Heart right ventricle (tissue), 16 donors: ENCODE measurements around the gene BUD31. TPM values are rescaled to one million over a fixed set of nuclear protein-coding genes. Genes with fewer than 3 reads are reported as not detected.
A peak's percentile ranks its signal among the peaks of the same experiment; 100 is the strongest.
"Not testable (repeated sequence)": the region's sequence is repeated elsewhere in the genome, so short reads cannot be mapped to it uniquely, and the experiment has no call there.

Source experiments
- ATAC-seq, 8 donors: fragments of 200-7000 bp; cut with Tn5 transposase; one replicate each; pipeline ENCODE4 v1.9.1; 2020; ENCODE audit warnings: mild to moderate bottlenecking in 8 of 8, moderate library complexity in 8 of 8, moderate number of reproducible peaks in 1 of 8
- DNase-seq, 2 donors: peaks; one replicate each; pipeline ENCODE4 v3.0.0-alpha.2; 2020
- H3K27ac ChIP-seq, 10 donors: fragments of 200-600 bp; sonication (generic) in 2 of 10; one replicate each; pipeline versions ENCODE4 v1.5.0 to v1.8.0; 2020 to 2022; ENCODE audit warnings: mild to moderate bottlenecking in 3 of 10
- H3K27me3 ChIP-seq, 7 donors: fragments of 200-600 bp; one replicate each; pipeline ENCODE4 v1.8.0; 2021 to 2022; ENCODE audit warnings: mild to moderate bottlenecking in 2 of 7
- H3K36me3 ChIP-seq, 9 donors: fragments of 200-600 bp; sonication (generic) in 1 of 9; one replicate each; pipeline versions ENCODE4 v1.5.0 to v1.8.0; 2020 to 2022; ENCODE audit warnings: mild to moderate bottlenecking in 2 of 9
- H3K4me1 ChIP-seq, 9 donors: fragments of 200-600 bp; sonication (generic) in 1 of 9; one replicate each; pipeline versions ENCODE4 v1.5.0 to v1.8.0; 2020 to 2022; ENCODE audit warnings: mild to moderate bottlenecking in 4 of 9
- H3K4me3 ChIP-seq, 10 donors: fragments of 200-600 bp; sonication (generic) in 2 of 10; one replicate each; pipeline versions ENCODE4 v1.5.0 to v1.8.0; 2020 to 2022; ENCODE audit warnings: mild to moderate bottlenecking in 7 of 10, moderate library complexity in 2 of 10
- H3K9me3 ChIP-seq, 11 donors: fragments of 200-600 bp in 10 of 11; sonication (generic) in 2 of 11; one replicate each; pipeline versions ENCODE4 v1.5.0 to v1.8.0; 2013 to 2022; ENCODE audit warnings: mild to moderate bottlenecking in 2 of 11, control low read depth in 1 of 11, moderate library complexity in 1 of 11
- CTCF ChIP-seq, 9 donors: fragments of 200-600 bp; sonication (generic) in 2 of 9; IDR thresholded peaks; one replicate each; pipeline versions ENCODE4 v1.5.0 to v1.8.0; 2021 to 2022; ENCODE audit warnings: antibody characterized with exemption in 9 of 9, mild to moderate bottlenecking in 5 of 9, moderate library complexity in 1 of 9
- WGBS, 2 donors: extraction: QIAGEN DNeasy Blood & Tissue Kit; methylation state at CpG; one replicate each; pipeline ENCODE4 v1.1.7; 2013; ENCODE audit warnings: inconsistent platforms in 1 of 2; 5-methylcytosine and 5-hydroxymethylcytosine counted together
- intact Hi-C, 10 donors: fragments of 100-400 bp; cut with DNase I; formaldehyde crosslinking; loops; one replicate each; pipeline versions ENCODE4 v1.11.1 to v1.14.2; 2022
- polyA plus RNA-seq, 2 donors: library from polyadenylated mRNA; stranded (reverse); fragments of 200-250 nt; gene quantifications; one replicate each; pipeline ENCODE4 v1.2.3, GENCODE V29; 2013
- total RNA-seq, 10 donors: library from RNA; stranded (reverse); fragmentation: NEBNext Ultra II Directional in 3 of 10; extraction: Animal tissue kit (Norgen Biotek cat#: 25700) in 3 of 10; gene quantifications; one replicate each; pipeline versions ENCODE4 v1.2.1 to v1.2.4, GENCODE V29; 2021 to 2023
- donor health status: Arrhythmogenic right ventricular cardiomyopathy.
- donor health status: ischemic (EF 13 %, LVEDD 7.1; RV severe dilation, severe dysfunction).
- donor health status: healthy with polysubstance abuse.
- donor health status: DM: no; HTN: yes; CAD: no.
- donor health status: DM: no; HTN: no; CAD: no.
- donor health status: ischemic (EF 25% LVEDD 6.9; RV normal size, moderate dysfunction).
- donor health status: ischemic (EF 25% LVEDD 5.7; RV mildly dilated, moderate dysfunction).
- donor health status: healthy.
- donor health status: DM: yes; HTN: yes; CAD: no.
- donor health status: Ischemic cardiomyopathy.
- donor health status: ischemic (EF 35%, LVEDD 5.7; RV mildly dilated, moderate dysfunction).
- donor health status: nonischemic (EF 11% LVEDD 7.7; RV severe dilation, severe dysfunction).
- donor health status: DM: yes; HTN: yes; CAD: no.
- donor health status: PGD.
- donor health status: ischemic (EF 29% LVEDD 5.4; RV normal size, mild dysfunction).
- donor health status: nonischemic (EF 23%, LVEDD 6.1; RV moderate dilation, normal function).

The BUD31 gene
- total and polyA plus RNA-seq, 12 donors = 28.3 to 116 (median 43.4) TPM

GRCh38 chr7:99375070-99375807, 33.5 kb upstream of the BUD31 start:
- TF ChIP-seq CTCF (IDR thresholded peaks at IDR 0.05) = no peak
- peak; percentile 70 to 82 (median 76) for ATAC-seq
- Histone ChIP-seq H3K36me3 (peaks cover 0 to 31% (median 0%) of the 10 kb centered on the region in 9 donors), H3K27ac (peak overlapping the region; percentile 91 to 98 (median 97)), H3K4me3 (peak overlapping the region; percentile 75 to 97 (median 90)), H3K9me3 (no peaks in the 10 kb centered on the region), H3K27me3 (no peaks in the 10 kb centered on the region), H3K4me1 (peaks cover 5 to 66% (median 42%) of the 10 kb centered on the region in 9 donors)
- intact Hi-C loops = loop anchor here in 2 of 10 donors (2.0 to 10.0 kb wide), 2 partner anchors 34 to 130 kb away; partner anchors contain the start of genes BUD31 (in 1 of the 2), PDAP1 (in 1 of the 2), ZKSCAN5 (in 1 of the 2) and ZNF394 (in 1 of the 2)
- DNase-seq = peak; percentile 81 to 87
- 5 to 6% methylated on average over 42 to 58 of the region's 58 CpGs for WGBS, 2 donors

DNA sequence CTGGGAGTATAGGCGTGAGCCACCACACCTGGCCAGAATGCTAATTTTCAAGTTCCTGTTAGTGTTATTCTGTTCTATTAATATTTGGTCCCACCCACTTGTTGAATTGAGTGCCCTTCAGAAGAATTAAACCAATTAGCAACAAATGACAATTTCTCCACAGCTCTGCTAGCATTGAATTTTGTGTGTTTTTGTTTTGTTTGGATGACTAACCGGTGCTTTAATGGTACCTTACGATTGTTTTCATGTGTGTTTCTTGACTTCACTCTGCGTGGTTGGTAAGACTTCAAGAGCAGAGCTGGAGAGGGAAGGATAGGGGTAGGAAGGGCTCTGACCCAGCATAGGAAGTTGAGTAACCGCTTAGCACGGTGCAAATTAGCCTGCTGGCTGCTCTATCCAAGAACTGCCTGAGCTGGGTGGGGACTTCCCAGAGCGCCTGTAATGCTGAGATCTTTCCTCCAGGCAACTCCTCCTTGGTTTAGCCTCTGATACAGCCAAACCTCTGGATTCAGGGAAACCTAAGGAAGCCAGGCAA, 29.7 kb upstream of the BUD31 start:
- peak overlapping the region in 8 of 10 donors; percentile 2 to 50 (median 34) for H3K4me3 ChIP-seq
- TF ChIP-seq CTCF (IDR thresholded peaks at IDR 0.05) = no peak
- H3K27ac ChIP-seq = peak overlapping the region; percentile 61 to 97 (median 89)
- peaks cover 0 to 62% (median 0%) of the 10 kb centered on the region in 9 donors for H3K36me3 ChIP-seq
- no peaks in the 10 kb centered on the region for H3K27me3 ChIP-seq
- 38 to 49% methylated on average over 7 of the region's 7 CpGs for WGBS, 2 donors
- H3K4me1 ChIP-seq = peaks cover 14 to 84% (median 51%) of the 10 kb centered on the region in 9 donors
- ATAC-seq (peak; percentile 60 to 82 (median 70)), DNase-seq (peak; percentile 47 to 82)
- intact Hi-C loops = loop anchor here in 1 of 10 donors (10.0 kb wide), 1 partner anchor 126 kb away; the partner anchor contains the start of genes ZKSCAN5 and ZNF394
- no peaks in the 10 kb centered on the region for H3K9me3 ChIP-seq

- ATAC-seq, H3K27me3 ChIP-seq, H3K9me3 ChIP-seq, DNase-seq: not testable (repeated sequence)
- intact Hi-C loops = loop anchor here in 1 of 10 donors (10.0 kb wide), 1 partner anchor 125 kb away; the partner anchor contains the start of genes ZKSCAN5 and ZNF394
- H3K27ac ChIP-seq = peak overlapping the region; percentile 61 to 97 (median 89)
- peaks cover 14 to 89% (median 51%) of the 10 kb centered on the region in 9 donors for H3K4me1 ChIP-seq
- peak overlapping the region in 9 of 10 donors; percentile 2 to 50 (median 33) for H3K4me3 ChIP-seq
- WGBS, 2 donors = 47 to 62% methylated on average over 7 of the region's 7 CpGs
- H3K36me3 ChIP-seq = peaks cover 0 to 66% (median 0%) of the 10 kb centered on the region in 9 donors
Measured at GRCh38 chr7:99379693-99380031, 29.1 kb upstream of the BUD31 start.

DNA sequence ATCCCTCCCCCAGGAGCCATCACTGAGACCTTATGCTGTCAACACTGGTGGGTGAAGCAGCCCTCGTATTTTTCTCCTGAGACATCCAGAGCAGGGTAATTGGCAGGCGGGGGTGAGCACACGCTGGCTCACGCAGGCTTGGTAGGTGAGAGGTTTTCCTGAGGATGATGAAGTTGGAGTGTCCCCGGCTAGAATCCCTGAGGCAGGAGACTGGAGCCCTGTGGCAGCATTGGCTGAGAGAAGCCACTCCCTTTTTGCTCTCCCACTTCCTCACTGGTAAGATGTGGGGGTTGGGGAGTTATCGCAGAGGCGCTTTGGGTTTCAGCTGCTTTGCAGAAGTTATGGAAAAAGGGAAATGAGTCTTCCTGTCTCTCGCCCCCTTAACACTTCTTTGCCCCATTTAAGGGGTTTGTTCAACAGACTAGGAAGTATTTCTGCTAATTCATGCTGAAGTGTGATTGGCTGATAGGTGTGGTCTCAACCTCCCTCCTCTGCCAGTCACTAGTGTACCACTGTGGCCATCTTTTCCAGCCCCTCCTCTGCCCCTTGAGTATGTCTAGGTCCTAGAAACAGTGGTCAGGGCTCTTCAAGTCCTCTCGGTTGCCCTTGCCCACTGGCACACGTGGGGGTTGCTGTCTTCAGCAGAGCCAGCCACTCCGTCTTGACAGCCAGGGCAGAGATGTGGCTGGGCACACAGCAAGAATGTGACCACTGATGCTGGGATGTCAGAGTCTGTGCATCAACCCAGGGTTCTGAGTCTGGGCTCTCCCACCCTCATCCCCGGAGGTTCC, 28.5 kb upstream of the BUD31 start:
- WGBS, 2 donors = 40 to 45% methylated on average over 12 of the region's 12 CpGs
- ATAC-seq = peak; percentile 26 to 72 (median 56)

More for the DNA sequence above, 28.5 kb upstream of the BUD31 start:
- intact Hi-C loops = no loop called here
- peak in 1 of 2 donors; percentile 59 for DNase-seq
- Histone ChIP-seq H3K4me3 (peak overlapping the region in 9 of 10 donors; percentile 2 to 50 (median 33)), H3K36me3 (peaks cover 0 to 66% (median 0%) of the 10 kb centered on the region in 9 donors), H3K4me1 (peaks cover 14 to 90% (median 51%) of the 10 kb centered on the region in 9 donors), H3K27ac (peak overlapping the region; percentile 61 to 97 (median 89)), H3K9me3 (no peaks in the 10 kb centered on the region), H3K27me3 (no peaks in the 10 kb centered on the region)
- no peak for TF ChIP-seq CTCF (IDR thresholded peaks at IDR 0.05)
